GM19238 (cell line): Measurements from ENCODE around the gene PRR13.
A peak's percentile ranks its signal among the peaks of the same experiment; 100 is the strongest.
"Not testable (repeated sequence)": the region's sequence is repeated elsewhere in the genome, so short reads cannot be mapped to it uniquely, and the experiment has no call there.

Source experiments
- DNase-seq: peaks from one replicate; pipeline ENCODE4 v3.0.0; 2011; ENCODE audit warnings: low spot score; ENCODE audit not compliant: insufficient read length

Gene PRR13

DNA sequence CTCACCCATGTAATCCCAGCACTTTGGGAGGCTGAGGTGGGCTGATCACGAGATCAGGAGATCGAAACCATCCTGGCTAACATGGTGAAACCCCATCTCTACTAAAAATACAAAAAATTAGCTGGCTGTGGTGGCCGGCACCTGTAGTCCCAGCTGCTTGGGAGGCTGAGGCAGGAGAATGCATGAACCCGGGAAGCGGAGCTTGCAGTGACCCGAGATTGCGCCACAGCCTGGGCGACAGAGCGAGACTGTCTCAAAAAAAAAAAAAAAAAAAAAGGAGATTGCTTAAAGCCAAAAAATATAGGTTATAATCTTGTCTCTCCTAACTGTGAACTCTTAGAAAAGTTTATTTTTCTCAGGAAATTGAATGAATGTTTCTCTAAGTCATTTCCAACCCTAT is 6.2 kb upstream of the PRR13 start:
- not testable (repeated sequence) for DNase-seq

DNA sequence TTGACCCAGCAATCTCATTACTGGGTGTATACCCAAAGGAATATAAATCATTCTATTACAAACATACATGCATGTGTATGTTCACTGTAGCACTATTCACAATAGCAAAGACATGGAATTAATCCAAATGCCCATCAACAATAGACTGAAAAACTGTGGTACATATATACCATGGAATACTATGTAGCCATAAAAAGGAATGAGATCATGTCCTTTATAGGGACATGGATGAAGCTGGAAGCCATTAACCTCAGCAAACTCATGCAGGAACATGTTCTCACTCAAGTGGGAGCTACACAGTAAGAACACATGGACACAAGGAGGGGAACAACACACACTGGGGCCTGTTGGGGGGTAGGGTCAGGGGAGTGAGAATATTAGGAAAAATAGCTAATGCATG is 2.0 kb upstream of the PRR13 start:
- DNase-seq = not testable (repeated sequence)

DNA sequence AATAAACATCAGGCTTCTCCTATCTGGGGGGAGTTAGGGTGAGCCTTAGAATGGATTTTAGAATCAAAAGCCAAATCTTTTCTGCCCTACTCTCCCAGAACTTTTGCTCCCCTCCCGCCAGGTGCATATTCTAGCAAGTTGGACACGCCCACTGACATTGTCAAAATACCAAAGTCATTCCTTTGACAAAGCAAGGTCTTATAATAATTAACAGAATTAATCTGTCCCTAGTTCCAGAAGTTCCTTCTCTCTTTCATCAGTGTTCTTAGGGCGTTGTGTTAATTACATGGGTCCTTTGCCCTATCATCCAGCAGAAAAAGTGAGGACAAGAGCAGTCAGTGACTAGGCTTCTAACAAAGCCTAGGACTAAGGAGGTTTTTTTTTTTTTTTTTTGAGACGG is 2.4 kb downstream of the PRR13 start:
- DNase-seq = no peak

DNA sequence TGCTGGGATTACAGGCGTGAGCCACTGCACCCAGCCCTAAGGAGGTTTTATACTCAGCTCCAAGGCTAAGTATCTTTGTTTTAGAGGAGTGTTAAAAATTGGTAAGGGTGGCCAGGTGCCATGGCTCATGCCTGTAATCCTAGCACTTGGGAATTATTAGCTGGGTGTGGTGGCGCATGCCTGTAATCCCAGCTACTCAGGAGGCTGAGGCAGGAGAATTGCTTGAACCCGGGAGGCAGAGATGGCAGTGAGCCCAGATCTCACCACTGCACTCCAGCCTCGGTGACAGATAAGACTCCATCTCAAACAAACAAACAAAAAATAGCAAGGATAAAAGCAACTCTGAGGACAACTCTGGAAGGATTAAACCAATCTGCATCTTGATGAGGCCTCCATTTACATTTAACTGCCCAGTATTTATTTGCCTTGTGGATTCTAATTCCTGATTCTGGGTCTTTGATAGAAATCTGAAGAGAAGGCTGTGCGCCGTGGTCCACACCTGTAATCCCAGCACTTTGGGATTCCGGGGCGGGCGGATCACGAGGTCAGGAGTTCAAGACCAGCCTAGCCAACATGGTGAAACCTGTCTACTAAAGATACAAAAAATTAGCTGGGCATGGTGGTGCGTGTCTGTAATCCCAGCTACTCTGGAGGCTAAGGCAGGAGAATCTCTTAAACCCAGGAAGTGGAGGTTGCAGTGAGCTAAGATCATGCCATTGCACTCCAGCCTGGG is 3.2 kb downstream of the PRR13 start:
- not testable (repeated sequence) for DNase-seq

DNA sequence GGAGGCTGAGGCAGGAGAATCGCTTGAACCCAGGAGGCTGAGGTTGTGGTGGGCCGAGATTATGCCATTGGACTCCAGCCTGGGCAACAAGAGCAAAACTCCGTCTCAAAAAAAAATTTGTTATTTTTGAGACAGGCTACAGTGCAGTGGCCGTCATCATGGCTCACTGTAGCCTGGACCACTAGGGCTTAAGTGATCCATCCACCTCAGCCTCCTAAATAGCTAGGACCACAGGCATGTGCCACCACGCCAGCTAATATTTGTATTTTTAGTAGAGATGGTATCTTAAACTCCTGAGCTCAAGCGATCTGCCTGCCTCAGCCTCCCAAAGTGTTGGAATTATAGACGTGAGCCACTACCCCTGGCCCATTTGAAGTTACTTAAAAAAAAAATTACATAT is 9.4 kb downstream of the PRR13 start:
- no peak for DNase-seq

DNA sequence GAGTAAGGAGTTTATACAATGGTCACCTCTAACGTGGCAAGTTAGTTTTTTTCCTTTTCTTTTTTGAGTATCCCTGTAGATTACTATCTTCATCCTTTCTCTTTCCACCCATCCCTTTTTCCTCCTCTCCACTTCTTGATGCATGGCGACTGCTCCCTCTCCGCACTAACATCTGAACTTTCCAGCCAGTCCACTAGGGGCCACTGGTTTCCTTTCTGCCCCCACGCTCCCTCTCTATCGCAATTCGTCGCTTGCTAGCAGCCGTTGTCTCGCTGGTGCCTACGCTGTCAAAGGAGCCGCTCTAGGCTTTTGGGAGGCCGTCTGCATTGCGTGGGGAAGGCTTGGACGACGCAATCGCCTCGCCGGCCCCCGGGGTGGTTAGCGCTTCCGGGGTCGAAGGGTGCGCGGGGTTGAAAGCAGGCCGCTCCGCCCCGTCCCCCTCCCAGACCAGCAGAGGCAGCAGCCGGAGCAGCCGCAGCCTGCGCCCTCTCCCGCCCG is 10.2 kb downstream of the PRR13 start, which contains the start of gene PCBP2:
TSS of gene PCBP2 (plus strand) at position 442 of the 498 bp plus-strand sequence. CDS start 2,699 bp downstream, outside the sequence.
- DNase-seq = peak; percentile 96

DNA sequence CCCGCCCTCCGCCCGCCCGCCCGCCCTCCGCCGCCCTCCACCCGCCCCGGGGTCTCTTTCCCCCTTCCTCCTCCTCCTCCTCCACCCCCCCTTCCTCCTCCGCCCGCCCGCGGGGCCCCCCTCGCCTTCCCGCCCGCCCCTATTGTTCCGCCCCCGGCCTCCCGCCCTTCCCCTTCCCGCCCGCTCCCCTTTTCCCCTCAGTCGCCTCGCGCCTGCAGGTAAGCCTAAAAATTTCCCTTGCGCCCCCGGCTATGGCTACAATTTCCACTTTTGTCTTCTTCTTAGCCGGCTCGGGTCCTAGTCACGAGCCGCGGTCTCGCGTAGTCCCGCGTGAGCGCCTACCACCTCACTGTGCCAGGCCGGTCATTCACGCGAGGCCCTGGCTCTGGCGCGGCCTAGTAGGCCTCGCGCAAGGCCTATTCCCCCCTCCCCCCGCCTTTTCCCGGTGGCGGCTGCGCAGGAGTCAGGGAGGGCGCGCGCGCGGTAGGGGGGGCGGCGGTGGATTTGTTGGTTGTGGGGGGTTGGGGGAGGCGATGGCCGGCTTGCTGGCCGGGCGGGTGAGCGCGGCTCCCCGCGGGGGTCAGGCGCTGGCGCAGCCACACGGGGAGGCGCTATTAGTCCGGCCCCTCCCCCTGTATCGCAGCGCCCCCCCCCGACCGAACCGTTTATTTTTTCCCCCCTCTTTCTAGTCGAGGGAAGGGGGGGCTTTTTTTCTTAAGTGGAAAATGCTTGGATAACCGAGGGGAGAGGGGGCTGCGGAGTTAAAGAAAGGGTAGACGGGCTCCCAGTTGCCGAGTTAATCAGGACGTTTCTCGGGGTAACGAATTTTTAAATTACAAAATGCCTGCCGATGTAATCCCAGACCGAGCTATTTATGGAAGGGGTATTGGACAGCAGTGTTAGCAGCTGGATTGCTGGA is 10.9 kb downstream of the PRR13 start:
- DNase-seq = peak; percentile 76

DNA sequence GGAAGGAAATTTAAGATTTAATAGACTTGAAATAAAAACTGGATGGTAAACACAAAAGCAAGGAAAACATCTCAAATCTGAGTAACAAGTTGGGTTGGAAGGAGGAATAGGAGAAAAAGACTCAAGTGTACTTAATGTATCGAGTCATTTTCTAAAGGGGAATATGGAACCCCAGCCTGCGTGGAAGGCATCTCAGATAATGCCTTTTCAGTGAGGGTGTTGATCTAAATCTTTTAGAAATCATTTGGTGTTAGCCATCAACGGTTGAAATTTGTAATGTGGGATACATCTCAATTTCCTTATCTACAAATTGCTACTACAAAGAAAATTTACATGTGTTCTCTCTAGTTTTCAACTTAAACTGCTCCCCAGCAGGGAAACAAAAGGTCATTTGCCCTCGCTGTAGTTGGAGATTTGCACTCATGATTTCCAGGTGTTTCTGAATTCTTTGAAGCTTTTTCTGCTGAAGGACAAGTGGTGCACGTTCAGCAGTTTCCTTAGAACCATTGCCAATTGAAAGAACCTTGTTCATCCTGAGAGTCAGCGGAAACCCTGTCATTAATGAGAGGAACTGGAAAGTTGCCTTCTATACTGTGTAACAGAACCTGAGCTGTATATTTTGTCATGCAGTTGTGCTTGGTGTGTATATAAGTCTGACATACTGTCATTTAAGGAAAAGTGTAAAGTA is 12.6 kb downstream of the PRR13 start:
- no peak for DNase-seq

DNA sequence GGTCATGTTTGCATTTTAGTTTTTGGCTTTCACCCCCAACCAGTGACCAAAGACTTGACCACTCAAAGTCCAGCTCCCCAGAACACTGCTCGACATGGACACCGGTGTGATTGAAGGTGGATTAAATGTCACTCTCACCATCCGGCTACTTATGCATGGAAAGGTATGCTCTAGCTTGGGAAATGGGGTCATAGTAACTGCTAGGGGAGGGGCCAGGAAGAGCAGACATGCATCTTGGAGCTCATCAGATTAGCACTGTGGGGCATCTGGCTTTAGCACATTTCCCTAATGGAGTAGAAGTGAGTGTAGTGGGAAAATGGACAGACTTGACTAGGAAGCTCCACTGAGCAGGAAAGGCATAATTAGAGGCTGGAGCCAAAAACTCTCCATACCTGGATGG is 13.2 kb downstream of the PRR13 start:
- DNase-seq = no peak

DNA sequence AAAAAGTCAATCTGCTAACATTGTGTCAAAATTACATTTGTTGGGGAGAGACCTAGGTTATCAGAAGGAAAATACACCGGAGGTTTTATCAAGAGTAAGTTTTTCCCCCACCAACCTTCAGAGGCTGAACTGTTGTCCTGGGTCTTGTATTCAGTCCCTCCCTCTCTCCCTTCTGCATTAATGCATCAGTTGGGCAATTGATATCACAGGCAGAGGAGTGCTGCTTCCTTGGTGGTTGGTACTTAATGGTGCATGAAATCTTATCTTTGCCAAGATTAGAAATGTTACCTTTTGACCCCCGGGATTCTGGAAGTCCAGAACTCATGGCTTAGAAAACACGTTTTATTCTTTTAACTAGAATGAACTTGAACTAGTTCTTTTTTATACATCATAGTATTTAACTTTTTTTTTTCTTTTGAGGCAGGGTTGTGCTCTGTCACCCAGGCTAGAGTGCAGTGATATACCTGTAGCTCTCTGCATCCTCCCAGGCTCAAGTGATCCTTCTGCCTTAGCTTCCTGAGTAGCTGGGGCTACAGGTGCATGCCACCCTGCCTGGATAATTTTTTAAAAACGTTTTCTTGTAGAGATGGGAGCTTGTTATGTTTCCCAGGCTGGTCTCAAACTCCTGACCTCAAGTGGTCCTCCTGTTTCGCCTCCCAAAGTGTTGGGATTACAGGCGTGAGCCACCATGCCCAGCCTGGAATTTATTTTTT is 15.3 kb downstream of the PRR13 start:
- no peak for DNase-seq

DNA sequence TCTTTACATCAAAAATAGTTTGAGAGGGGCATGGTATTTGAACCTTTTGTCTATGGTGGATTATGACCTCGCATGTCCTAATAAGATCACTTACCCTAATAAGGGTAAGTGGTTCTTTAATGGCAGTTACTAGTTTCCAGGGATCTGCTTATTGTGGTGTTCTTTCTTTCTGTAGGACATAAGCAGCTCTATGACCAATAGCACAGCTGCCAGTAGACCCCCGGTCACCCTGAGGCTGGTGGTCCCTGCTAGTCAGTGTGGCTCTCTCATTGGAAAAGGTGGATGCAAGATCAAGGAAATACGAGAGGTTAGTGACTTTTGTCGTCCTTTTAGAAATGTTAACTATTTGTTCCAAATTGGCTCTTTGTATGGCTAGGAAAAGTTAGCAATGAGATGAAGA is 17.6 kb downstream of the PRR13 start:
- no peak for DNase-seq

DNA sequence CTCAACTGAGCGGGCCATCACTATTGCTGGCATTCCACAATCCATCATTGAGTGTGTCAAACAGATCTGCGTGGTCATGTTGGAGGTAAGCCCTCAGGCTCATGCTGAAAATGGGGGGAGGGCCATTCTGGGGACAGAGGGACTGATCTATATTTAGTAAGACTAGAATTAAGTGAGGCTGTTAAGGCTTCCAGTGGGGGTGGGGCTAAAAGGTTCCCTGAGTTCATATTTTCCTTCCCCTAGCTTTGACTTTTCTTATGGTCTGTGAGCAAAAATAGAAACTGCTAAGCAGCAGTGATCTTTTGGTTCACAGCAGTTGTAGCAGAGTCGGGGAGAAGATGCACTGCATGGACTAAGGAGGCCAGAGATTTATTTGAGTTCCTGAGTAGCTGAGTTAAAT is 19.5 kb downstream of the PRR13 start:
- DNase-seq = no peak

DNA sequence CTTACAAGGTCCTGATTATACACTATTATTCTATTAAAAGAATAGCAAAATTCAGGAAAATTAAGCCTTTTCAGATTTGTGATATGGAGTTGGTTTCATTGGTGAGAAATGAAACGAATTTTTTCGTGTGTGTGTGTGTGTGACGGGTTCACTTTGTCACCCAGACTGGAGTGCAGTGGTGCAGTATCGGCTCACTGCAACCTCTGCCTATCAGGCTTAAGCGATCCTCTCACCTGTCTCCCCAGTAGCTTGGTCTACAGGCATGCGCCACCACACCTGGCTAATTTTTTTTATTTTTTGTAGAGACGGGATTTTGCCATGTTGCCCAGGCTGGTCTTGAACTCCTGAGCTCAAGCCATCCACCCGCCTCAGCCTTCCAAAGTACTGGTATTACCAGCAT is 20.1 kb downstream of the PRR13 start:
- DNase-seq = no peak

DNA sequence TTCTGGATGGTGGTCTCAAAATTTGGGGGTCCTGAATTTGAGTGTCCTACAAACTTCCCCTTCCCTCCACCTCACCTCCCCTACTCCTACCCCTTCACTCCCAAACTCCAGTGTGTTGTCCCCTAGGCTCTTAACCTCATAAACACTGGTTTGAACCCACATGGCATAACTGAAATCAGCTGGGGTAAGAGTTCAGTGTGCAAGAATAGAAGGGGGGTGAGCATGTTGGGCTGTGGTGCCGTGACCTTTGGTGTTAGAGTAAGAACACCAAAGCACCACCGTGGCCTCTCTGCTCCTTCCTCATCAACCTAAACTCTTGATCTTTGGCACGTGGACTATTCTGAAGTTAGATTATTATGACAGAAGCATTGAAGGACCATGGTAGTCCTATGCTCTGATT is 21.4 kb downstream of the PRR13 start:
- no peak for DNase-seq

DNA sequence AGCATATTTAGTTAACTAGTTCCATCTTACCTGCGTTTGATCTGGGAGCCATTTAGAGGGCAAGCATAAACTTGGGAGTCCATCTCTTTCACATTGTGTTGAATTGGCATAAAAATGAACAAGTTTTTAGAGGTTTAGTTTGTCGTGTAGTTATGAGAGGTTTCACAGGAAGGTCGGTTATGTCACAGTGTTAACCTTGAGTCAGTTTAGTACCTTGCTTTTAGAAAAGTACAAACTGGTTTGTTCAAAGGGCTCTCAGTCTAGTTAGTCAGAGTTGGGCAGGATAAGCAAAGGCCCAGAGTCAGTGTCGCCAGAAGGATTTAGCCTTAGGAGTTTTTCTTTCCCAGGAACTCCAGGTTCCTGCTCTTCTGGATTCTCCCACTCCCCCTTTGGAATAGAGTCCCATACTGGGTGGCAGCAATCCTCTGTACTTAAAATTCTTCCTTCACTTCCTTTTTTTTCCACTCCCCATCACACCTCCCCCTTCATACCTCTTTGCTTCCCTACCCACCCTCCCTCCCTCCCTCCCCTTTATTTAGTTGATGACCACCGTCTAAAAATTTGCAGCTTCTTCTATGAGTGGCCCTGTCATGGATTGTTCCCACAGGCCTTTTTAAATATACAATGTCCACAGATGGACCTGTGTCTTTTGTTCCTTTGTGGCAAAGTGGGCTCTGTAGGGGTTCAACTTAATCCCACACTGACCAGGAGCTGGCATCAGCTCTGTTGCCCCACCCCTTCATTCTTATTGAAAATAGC is 22.4 kb downstream of the PRR13 start:
- no peak for DNase-seq

DNA sequence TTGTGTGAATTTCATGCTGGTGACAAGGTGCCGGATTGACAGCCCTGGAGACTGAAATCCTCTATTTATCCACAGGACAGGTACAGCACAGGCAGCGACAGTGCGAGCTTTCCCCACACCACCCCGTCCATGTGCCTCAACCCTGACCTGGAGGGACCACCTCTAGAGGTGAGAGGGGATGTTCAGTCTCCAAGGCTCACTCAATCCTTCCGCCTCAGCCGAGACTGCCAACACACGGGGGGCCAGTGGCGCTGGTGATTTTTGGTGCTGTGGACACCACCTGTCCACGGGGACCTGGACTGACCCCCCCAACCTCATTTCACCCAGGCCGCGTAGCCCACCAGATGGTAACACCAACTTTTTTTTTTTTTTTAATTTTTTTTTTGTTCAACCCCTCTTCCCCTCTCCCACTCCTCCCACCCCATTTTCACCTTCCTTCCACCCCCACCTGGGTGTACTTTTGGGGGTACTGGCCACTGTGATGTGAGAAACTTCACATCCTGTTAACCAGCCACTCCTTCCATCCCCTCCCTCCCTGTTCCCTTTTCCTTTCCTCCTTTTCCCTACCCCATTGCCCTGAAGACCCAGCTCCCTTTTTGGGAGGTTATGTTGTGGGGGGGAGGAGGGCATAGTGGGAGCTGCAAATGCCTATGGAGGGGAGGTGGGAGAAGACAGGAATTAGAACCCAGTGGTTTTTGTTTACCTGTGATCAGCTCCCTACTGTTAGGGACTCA is 23.3 kb downstream of the PRR13 start:
- no peak for DNase-seq

DNA sequence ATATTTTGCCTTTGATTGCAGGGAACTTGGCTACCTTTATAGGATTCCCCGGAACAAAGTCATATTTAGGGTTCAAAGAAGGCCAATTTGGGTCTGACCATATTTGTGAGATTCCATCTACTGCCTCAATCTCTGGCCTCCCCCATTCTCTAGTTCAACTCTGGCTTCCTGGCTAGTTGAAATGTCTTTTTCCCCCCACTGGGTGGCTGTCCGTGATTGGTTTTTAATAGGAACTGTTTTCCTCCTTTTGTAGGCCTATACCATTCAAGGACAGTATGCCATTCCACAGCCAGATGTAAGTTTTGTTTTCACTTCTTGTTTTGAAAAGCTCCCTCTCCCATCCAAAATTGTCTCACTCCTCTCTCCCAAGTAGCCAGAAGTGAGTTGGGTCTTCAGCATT is 24.1 kb downstream of the PRR13 start:
- no peak for DNase-seq

DNA sequence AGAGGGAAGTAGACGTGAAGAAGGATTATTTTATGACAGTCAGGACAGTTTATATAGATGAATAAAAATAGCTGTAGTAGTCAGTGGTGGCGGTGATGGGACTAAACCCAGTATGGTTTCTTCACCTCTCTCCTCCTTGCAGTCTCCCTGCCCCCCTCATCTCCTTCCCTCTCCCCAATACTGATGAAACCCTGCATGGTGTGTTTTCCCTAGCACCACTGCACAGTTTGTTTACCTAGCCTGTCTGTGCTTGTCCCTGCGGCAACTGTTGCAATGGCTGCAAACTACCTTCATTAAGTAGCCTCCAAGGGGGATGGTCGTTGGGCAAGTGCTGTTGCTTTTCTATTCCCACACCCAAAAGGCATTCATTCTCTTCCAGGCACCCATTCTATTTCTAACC is 25.1 kb downstream of the PRR13 start:
- no peak for DNase-seq

DNA sequence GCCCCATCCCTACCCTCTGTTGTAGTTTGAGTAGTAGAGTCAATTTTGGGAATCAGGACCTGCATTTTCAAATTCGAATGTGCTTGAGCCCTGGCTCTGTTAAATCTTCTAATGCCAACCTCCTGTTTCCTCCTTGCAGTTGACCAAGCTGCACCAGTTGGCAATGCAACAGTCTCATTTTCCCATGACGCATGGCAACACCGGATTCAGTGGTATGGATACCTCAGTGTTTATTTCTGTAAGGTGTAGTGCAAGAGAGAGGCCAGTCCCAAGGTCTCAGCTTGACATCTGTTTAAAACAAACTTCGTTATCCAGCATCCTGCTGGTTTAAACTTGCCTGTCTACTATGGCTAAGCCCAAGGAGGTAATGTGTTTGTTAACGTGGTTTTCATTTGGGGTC is 25.5 kb downstream of the PRR13 start:
- no peak for DNase-seq

DNA sequence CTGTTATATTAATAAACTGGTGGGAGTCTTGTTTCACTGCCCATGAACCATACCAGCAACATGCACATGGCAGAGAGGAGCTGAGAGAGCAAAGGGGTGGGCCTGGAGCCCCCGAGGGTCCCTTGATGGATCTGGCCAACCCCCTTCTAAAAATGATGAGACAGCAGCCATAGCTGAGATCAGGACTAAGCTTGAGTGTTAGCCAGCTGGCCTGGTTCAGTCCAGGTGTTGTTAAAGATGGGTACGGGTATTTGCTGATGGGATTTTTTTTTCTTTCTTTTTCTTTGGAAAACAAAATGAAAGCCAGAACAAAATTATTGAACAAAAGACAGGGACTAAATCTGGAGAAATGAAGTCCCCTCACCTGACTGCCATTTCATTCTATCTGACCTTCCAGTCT is 26.3 kb downstream of the PRR13 start:
- DNase-seq = no peak
